GM23248 (cell line): ENCODE measurements around the gene FUT7.

ENCODE experiments used
- EZH2 ChIP-seq: fragments of 200-600 bp; sonication (generic); IDR thresholded peaks from 2 replicates; pipeline ENCODE4 v1.6.1; 2018; ENCODE audit warnings: antibody characterized with exemption, mild to moderate bottlenecking; ENCODE audit not compliant: insufficient read depth, poor library complexity, severe bottlenecking
- EZH2phosphoT487 ChIP-seq: fragments of 200-600 bp; sonication (generic); IDR thresholded peaks from 2 replicates; pipeline ENCODE4 v1.6.1; 2018; ENCODE audit warnings: antibody characterized with exemption, moderate library complexity, mild to moderate bottlenecking, low read depth; ENCODE audit not compliant: insufficient read depth

- TF ChIP-seq EZH2 (no peak), EZH2phosphoT487 (no peak)
Measured at GRCh38 chr9:136997830-136998234, 34.1 kb downstream of the FUT7 start.
